Stimulated activated CD8-positive, alpha-beta memory T cell treated with anti-CD3 and anti-CD28 coated beads, Interleukin-12 subunit alpha, Interleukin-12 subunit beta, amount 100 ng/mL, for 4 hours (primary cell): ENCODE data around the gene FHOD1.

Experiments used
- DNase-seq: peaks from one replicate; pipeline ENCODE4 v3.0.0-alpha.2; 2020; ENCODE audit warnings: low read depth

Gene FHOD1

DNA sequence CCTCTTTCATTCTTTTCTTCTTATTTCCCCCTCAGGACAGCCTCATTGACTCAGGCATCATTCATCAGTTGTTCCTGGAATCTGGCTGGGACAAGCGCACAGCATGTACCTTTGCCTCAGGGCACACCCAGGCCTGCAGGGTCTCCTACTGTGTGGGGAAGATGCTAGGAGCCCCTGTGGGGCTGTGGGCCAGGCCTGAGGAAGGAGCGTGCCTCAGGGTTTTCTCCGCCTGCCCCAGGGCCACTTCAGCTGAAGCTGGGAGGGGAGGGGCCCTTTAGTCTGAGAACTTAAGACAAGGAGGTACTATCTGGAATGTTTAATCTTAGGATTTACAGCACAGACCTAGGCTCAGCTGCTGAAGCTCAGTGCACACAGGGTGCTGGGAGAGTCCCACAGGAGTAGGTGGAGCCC is 40.4 kb downstream of the FHOD1 start:
- DNase-seq, result no peak

DNA sequence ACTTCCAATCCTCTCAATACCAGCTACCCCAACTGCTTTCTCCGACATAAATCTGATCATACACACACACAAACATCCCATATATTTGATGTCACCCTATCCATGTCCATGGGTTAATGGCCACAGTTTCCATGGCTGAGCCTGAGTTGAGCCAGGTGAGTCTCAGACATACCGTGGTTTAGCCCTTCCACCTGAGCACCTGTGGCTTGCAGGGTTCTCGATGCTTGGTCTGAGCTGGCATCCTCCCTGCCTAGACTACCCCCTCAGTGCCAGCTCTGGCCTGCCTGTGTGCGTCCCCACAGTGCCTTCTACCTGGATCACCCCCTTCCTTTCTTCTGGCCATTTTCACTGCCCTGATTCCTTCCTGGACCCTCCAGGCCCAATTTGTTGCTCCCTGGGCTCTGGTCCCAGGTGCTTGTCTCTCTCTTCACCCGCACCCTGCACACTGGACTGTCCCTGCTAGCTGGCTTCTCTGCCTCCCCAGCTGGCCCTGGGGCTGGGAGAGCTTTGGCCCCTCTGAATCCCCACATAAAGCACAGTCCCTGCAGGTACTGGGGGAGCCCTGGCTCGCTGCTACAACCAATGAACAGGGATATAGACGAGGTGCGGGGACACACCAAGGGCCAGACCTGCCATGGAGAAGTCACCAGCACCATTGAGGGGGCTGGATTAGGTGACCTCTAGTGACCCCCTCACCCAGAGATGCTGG is 41.0 kb downstream of the FHOD1 start:
- DNase-seq, result no peak

DNA sequence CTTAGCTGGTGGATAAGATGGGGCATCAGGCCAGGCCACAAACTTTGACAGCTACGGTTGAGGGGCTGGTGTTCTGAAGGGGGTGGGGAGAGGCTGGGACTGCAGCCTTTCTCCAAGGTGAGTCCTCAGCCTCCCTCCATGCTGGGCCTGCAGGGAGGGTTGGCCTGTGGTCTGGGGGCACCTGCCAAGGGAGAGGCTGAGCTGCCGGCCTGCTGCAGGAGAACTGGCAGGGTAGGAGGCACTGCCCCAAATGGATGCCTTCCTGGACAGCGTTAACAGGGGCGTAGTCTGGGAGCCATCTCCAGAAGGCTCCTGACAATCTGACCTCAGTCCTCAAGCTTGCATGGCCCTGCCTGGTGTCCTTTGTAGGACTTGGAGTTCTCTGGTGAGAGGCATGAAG is 43.2 kb downstream of the FHOD1 start:
- DNase-seq, result no peak

DNA sequence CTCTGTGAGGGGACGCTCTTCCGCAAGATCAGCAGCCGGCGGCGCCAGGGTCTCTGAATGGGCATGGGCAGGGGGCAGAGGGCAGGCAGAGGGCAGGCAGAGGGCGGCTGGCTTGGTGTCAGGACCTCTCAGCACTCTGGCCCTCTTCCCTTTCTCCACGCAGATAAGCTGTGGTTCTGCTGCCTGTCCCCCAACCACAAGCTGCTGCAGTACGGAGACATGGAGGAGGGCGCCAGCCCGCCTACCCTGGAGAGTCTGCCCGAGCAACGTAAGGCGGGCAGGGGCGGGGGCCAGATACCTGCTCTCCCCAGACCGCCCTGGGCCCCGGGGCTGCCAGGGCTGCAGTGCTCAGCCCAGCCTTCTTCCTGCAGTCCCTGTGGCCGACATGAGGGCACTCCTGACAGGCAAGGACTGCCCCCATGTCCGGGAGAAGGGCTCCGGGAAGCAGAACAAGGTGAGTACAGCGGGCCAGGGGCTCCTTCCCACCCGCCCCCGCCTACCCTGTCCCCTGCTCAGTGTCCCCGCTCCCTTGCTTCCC is 44.3 kb downstream of the FHOD1 start:
- no peak for DNase-seq

DNA sequence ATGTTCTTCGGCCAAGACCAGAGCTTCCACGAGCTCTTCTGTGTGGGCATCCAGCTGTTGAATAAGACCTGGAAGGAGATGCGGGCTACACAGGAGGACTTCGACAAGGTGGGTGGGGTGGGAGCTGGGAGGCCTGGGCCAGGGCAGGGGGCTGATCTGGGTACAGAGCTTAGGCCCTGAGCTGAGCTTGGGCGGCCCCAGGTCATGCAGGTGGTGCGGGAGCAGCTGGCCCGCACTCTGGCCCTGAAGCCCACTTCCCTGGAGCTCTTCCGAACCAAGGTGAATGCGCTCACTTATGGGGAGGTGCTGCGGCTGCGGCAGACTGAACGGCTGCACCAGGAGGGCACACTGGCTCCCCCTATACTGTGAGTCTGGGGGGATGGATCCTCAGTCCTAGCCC is 44.9 kb downstream of the FHOD1 start:
- DNase-seq, result no peak

DNA sequence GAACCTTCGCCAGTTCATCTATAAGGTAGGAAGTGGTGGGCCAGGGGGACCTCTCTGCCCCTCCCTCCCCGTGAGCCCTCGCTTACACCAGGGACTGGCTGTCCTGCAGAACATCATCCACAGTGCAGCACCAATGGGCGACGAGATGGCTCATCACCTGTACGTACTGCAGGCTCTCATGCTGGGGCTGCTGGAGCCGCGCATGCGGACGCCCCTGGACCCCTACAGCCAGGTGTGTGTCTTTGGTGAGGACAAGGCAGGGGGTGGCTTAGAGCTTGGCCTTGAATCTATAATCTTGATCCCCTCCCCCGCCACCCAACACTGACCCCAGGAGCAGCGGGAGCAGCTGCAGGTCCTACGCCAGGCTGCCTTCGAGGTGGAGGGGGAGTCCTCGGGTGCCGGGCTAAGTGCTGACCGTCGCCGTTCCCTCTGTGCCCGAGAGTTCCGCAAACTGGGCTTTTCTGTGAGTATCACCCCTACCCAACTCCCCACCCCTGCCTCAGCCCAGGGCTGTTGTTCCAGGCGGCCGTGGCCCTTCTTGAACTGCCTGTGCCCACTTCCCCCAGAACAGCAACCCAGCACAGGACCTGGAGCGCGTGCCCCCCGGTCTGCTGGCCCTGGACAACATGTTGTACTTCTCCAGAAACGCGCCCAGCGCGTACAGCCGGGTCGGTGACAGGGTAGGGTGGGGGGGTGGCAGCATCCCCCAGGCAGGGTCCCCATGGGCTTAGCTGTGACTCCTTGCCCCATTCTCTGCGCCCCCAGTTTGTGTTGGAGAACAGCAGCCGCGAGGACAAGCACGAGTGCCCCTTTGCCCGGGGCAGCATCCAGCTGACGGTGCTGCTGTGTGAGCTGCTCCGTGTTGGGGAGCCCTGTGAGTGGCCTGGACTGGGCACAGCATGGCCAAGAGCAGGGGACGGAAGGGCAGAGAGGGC is 45.6 kb downstream of the FHOD1 start:
- DNase-seq, result no peak

DNA sequence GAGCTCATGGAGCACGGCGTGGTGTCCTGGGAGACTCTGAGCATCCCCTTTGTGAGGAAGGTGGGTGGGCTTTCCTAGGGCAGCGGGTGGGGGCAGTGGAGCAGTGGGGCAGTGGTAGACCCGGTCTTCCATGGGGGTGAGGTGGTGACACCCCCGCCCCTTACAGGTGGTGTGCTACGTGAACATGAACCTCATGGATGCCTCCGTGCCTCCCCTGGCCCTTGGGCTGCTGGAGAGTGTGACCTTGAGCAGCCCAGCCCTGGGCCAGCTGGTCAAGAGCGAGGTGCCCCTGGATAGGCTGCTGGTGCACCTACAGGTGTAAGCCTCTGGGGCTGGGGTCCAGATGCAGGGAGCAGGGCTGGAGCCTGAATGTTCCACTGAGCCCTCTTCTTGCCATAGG is 46.8 kb downstream of the FHOD1 start:
- DNase-seq, result no peak

DNA sequence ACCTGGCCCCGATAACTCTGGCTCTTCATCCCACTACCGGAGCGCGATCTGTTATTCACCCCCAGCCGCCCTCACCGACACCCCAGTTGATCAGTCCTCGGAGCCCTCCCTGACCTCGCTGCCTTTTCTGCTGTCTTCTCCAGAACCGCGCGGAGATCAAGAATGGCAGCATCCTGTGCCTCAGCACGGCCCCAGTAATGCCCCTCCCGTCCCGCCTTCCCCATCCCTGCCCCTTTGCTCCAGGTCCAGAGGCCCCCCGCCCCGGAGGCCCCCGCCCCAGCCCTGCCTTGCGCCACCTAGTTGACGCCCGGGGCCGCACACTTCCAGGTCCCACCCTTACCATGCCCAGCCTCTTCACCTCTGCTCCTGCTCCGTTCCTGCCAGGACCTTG is 47.5 kb downstream of the FHOD1 start:
- no peak for DNase-seq

DNA sequence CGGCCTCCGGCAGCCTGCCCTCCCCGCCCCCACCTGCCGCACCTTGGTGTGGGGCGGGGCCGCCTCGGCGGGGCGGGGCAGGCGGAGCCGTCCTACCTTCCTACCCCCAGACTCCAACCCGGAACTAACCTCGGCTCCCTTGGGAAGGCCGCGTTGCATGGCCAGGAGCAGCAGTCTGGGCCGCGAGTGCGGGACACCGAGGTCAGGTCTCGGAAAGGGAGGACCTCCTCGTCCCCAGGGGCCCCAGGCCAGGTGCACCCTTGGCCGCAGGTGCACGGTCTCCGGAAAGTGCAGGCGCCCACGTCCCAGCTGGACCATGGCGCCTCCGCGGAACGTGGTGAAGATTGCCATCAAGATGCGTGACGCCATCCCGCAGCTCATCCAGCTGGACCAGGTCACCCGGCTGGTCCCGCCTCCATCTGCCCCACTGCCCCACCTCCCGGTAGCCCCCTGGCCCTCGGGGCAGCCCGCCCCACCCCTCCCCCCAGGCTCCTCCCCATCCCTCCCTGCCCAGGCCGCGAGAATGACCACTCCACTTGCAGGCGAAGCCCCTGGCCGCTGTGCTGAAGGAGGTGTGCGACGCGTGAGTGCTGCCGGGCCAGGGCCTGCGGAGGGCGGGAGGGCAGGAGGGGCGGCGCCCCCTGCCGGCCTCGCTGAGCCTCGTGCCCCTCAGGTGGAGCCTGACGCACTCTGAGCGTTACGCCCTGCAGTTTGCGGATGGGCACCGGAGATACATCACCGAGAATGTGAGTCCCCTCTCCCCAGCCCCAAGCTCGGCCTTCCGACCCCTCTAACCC is 48.1 kb downstream of the FHOD1 start, which contains the start of gene ELMO3:
Gene ELMO3, plus strand, starts transcription at position 121 of the 797 bp plus-strand sequence. Its CDS starts 196 bp downstream, at position 317.
- no peak for DNase-seq

DNA sequence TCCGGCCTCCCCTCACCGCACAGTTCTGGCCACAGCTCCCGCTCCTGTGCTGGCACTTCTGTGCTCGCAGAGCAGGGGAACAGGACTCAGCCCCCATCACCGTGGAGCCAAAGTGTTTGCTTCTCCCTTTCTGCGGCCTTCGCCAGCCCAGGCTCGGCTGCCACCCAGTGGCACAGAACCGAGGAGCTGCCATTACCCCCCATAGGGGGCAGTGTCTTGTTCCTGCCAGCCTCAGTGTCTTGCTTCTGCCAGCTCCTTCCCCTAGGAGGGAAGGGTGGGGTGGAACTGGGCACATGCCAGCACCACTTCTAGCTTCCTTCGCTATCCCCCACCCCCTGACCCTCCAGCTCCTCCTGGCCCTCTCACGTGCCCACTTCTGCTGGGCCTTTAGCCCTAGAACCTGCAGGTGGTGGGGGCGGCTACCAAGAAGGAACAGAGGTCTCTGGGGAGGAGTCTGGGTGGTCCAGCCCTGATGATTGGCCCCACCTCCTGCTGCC is 49.0 kb downstream of the FHOD1 start:
- no peak for DNase-seq

DNA sequence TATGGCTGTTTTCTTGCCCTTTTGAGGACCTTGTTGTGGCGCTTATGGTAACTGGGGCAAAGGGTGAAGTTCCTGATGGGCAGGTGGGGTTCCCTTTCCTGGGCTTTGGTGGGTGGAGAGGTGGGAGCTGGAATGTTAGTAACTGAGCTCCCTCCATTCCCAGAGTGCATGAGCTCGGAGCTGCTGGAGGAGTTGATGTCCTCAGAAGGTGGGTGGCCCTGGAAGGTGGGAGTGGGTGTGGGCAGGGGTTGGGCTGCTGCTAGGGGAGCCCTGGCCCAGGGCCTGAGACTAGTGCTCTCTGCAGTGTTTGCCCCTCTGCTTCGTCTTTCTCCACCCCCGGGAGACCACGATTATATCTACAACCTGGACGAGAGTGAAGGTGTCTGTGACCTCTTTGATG is 49.6 kb downstream of the FHOD1 start:
- DNase-seq, result no peak

DNA sequence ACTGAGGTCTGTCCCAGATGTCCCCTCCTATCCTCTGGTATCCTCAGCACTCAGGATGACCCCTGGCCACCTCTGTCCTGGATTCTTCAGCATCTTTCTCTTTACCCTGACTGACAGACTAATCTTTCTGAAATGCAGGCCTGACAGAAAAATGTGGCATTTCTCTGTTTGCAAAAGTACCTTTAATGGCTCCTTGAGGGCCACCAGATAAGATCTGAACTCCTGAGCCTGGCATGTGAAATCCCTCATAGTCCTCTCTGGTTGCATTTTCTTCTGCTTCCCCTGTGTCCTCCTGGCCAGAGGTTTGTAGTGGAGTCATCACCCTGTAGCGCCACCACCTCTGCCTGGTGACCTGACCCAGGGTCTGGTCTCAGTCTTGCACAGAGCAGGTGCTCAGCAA is 50.4 kb downstream of the FHOD1 start:
- no peak for DNase-seq

DNA sequence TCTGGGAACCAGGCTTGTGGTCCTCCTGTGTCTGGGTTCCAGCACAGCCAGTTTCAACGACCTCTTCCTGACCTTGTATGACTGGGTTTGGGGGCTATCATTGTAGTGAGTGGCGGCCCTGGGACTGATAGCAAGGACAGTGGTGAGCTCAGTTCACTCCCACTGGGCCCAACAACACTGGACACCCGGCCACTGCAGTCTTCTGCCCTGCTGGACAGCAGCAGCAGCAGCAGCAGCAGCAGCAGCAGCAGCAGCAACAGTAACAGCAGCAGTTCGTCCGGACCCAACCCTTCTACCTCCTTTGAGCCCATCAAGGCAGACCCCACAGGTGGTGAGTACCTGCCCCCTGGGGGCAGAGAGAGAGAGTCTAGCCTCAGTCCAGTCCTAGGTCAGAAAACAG is 51.6 kb downstream of the FHOD1 start:
- DNase-seq, result no peak

DNA sequence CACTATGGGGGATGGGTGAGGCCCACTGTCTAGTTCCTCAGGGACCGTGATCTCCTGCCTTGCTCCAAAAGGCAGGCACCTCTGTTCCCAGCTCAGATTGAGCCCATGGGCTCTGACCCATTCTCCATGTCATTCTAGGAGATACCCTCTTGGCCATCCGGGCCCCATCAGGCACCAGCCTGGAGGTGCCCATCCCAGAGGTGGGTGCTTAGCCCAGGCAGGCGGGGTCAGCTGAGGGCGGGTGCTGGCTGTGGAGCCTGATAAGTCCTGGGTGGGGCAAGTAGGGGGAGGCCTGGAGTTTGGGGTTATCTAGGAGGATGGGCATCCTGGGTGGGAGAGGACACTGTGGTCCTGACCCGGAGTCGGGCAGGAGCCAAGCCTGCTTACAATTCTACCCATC is 53.0 kb downstream of the FHOD1 start:
- no peak for DNase-seq

DNA sequence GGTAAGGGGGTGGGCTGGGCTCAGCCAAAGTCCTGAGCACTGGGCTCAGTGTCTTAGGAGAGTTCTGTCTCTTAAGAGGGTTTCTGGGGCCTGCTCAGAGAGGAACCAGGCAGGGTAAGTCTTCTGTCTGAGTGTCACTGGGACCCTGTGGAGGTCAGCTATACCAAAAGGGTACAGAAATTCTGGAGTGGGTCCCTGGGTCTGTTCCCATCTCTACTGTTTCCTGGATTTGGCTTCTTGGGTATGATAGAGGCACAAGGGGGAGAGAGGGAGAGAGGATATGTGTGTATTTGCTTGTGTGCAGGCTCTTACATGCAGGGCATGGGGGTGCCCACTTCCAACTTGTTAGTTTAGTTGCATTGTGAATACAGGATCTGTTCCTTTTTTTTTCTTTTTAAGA is 53.7 kb downstream of the FHOD1 start:
- DNase-seq, result no peak

DNA sequence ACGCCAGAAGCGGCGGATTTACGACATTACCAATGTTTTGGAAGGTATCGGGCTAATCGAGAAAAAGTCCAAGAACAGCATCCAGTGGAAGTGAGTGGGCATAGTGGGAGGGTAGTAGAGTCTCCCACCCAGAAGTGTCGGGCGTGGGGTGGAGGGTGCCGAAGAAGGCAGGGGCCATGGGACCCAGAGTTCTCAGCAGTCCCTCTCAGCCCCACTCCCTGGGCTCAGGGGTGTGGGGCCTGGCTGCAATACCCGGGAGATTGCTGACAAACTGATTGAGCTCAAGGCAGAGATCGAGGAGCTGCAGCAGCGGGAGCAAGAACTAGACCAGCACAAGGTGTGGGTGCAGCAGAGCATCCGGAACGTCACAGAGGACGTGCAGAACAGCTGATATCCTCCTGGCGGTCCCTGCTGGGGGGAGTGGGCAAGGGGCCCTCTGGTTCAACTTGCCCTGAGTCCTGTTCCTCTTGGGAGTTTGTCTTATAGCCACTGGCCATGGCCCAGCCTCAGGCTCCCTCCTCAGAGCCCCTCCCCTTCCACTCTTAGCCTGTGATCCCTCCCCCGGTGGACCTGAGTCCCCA is 54.4 kb downstream of the FHOD1 start:
- DNase-seq, result no peak

DNA sequence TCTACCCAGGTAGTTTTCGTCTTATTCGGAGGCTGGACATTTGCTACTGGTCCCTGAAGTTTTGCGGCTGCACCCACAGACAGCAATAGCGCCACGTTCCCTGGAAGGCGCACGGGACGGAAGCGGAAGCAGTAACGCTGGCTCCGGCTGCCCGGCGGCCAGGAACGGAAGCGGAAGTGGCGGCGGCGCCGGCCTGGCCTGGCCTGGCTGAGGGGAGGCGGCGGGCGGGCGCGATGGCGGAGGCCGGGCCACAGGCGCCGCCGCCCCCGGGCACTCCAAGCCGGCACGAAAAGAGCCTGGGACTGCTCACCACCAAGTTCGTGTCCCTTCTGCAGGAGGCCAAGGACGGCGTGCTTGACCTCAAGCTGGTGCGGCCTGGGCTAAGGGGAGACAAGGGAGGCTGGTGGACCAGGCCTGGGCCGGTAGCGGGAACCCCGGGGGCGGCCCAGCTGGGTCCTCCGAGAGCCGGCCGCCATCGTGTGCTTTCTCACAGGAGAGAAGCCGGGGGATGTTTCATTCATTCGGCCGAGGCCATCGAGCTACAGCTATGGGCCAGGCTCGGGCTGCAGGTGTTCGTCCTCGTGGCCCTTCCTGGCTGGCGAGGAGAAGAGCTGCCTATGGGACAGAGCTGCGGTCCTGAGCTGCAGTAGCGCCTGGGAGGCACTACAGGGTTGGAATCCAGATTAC is 55.1 kb downstream of the FHOD1 start, which contains the start of gene E2F4:
Gene E2F4, plus strand, starts transcription at position 161 of the 687 bp plus-strand sequence. Its CDS starts 73 bp downstream, at position 234.
- peak; percentile 76 for DNase-seq

DNA sequence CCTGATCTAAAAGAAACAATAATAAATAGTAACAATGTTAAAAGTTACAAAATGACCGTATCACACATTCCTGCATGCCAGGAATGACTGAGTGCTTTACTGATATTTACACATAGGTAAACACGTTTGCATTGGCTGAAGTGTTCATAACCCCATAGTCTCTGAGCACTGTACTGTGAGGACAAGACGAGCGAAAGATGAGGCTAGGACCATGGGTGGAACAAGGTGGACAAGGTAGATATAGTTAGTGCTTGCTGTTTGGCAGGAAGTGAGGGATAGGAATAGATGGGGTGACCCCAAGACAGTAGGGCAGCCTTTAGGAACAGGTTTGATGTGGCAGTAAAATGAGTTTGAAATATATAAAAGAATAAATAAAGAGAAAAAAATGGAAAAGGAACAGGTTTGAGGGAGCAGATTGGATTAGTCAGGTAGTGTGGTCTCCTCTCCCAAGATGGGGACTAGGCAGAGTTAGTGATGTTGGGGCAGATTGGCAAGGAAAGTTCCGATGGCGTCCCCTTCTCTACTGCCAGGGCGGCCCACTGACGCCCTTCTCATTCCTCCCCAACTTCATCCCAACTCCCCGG is 55.8 kb downstream of the FHOD1 start:
- no peak for DNase-seq

DNA sequence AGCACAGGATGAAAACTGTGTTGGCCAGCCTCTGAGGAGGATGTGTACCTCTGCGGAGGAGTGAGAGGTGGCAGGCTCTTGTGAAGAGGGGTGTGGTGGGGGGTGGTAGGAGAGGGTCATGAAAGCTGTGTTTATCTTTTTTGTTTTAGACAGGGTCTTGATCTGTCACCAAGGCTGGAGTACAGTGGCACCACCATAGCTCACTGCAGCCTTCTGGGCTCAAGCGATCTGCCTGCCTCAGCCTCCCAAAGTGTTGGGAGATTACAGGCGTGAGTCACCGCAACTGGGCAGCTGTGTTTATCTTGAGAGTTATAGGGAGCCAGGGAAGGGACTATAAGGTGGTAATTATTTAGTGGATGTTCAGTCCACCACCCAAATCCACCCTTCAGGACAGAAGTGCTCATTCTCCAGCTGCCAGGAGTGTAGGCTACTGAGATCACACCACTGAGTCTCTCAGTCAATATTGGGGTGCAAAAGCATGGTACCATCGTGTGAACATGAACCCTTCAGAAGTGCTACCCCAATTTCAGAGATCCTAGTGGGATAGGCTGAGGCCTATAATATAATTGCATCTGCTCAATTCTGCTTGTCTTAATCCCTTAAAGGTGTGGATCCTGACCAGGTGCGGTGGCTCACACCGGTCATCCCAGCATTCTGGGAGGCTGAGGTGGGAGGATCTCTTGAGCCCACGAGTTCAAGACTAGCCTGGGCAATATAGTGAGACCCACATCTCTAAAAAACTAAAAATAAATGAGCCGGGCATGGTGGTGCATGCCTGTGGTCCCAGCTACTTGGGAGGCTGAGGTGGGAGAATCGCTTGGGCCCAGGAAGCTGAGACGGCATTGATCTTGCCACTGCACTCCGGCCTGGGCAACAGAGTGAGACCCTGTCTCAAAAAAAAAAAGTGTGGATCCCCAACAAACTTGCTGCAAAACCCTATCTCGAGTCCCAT is 56.6 kb downstream of the FHOD1 start:
- no peak for DNase-seq
